GM18498 (cell line): ENCODE results near the gene LIPM.
"Not testable (repeated sequence)": the region's sequence is repeated elsewhere in the genome, so short reads cannot be mapped to it uniquely, and the experiment has no call there.

Experiments used
- ATAC-seq: cut with Tn5 transposase; IDR thresholded peaks from one replicate; pipeline ENCODE4 v1.9.1; 2021; ENCODE audit warnings: mild to moderate bottlenecking, moderate library complexity; ENCODE audit not compliant: unreplicated experiment

The LIPM gene

GRCh38 chr10:88837632-88838031 lies 35.1 kb downstream of the LIPM start:
- ATAC-seq: not testable (repeated sequence)

DNA sequence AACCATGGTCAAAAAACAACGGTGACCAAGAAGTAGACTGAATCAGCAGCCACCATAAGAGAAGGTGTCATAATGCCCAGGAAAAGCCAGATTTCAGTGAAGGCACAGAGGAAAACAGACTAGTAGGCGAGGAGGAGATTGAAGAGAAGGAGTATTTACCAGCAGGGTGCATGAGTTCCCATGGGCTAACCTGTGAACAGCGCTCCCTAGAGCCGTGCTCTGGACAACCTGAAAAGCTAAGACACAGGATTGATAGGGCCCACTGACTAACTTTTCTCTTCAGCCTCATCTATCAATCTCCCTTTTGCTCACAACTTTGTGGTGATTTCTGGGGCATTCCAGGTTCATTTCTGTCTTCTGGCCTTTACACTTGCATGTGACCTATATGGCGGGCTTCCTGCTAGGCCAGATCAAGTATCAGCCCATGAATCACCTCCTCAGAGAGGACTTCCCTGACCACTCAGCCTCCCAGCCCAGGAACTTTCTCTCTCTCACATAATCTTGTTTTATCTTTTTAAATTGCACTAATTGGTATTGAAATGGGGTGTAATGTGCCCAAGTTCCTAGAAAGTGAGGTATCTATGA lies 36.3 kb downstream of the LIPM start:
- no peak for ATAC-seq

DNA sequence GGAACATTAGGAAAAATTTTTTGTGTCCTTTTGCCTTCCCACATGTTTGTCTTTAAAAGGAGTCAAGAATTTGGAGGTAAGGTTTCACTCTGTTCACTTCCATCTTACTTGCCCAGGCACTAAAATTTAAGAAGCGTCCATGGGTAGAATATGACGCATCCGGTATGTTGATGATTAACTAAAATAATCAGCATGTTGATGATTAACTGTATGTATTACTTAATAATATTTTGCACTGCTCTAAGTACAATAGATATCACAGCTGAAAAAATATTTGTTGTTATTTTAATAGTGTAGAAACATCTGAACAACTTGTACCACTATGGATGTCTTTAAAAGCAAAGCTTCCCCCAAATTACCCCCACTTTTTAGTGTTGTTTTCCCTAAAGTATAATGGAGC lies 37.6 kb downstream of the LIPM start:
- ATAC-seq: no peak

DNA sequence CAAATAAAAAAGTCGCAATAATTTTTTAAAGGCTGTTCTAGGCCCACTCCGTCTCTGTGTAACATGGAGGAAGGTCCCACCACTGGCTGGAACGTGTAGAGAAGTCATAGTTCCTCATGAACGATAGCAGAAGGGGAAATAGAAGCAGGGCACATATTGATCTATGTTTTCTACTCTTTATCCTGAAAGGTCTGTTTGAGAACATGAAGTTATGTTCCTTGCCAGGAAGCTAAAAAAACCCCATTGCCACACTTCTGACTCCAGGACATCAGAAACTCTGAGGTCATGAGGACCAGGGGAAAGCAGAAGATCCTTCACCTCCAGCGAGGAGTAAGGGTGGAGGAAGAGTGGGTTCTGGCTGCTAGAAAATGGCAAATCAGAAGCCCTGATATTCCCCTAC lies 38.4 kb downstream of the LIPM start:
- ATAC-seq: no peak

DNA sequence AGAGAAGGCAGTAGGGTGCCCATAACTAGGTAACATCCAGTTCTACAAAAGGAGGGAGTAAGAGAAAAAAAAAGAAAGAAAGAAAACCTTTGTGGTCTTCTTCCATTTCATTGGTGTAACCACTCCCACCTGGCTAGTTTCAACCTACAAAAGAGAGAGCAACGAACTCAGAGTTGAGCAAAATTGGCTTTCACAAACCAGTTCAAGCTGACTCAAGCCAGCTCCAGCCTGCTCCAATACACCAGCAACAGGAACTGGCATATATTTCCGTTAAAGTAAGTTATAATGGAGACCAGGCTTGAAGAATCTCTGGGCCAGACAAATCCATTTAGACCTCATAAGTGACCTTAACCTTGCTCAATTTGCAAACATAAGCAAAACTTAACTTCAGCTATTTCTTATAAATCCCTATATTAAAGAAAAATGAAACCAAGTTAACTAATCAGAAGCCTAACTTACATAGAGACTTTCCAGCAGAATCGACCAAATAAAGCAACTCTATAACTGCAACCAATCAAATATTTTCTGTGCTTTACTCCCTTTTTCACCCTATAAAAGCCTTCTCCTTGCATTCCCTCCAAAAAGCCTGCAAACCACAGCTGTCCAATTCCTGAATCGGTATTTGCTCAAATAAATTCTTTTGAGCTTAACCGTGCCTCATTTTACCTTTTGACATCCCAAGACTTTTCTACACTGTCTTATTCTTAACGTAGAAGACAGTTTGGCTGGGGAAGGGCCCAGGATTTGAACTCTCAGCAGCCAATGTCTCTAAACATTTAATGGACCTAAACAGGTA lies 39.0 kb downstream of the LIPM start:
- ATAC-seq: no peak

- no peak for ATAC-seq
These were observed 40.6 kb downstream of the LIPM start for GRCh38 chr10:88843171-88843570.

DNA sequence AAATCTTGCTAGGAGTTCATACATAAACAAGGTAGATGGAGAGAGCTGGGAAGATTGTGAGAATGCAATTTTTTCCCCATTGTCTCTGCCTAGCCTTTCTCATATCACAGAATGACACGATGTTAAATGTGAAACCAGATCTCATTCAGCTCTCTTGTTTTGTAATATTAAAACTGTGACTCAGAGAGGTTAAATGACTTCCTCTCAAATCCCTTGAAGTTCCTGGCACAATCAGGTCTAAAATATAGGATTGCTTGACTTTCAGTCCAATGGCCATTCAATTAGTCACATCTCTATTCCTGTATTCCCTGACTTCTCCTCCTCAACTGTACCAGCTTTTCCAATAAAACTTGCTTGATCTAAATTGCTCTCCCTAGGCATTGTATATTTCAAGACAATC lies 46.0 kb downstream of the LIPM start:
- ATAC-seq: no peak

- ATAC-seq: no peak
These were observed 46.7 kb downstream of the LIPM start for GRCh38 chr10:88849234-88849633.

GRCh38 chr10:88850712-88851111 lies 48.2 kb downstream of the LIPM start:
- no peak for ATAC-seq

GRCh38 chr10:88851706-88852105 lies 49.2 kb downstream of the LIPM start, which contains the start of gene ANKRD22:
ANKRD22 (minus strand) TSS chr10:88851844; CDS start chr10:88851607, 237 bp downstream.
- no peak for ATAC-seq

DNA sequence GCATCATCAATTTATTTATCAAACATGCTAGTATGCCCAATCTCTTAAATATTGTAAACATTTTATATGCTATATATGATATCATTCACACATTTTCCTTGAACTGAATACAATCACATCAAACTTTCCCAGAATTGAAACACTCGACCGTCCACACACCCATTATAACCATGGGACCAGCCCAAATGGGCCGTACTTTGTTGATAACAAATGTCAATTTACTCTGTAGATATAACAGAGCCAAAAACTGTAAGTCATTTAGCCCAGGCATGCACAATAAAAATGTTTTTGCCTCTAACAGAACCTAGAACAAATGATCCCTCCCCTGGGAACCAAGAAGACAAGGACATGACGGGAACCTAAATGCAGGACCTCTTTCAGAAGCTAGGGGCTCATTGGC lies 49.8 kb downstream of the LIPM start:
- no peak for ATAC-seq

GRCh38 chr10:88853155-88853881 lies 50.8 kb downstream of the LIPM start:
- ATAC-seq: no peak

DNA sequence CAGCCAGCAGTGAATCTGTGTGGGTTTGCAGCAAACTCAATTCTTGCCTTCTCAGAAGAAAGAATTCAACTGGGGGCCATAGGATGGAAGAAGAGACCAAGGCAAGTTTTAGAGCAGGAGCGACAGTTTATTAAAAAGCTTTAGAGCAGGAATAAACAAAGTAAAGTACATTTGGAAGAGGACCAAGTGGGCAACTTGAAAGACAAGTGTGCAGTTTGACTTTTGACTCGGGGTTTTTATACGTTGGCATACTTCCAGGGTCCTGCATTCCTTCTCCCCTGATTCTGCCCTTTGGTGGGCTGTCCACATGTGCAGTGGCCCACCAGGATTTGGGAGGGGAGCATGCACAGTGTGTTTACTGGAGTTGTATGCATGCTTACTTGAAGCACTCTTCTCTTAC lies 52.2 kb downstream of the LIPM start:
- no peak for ATAC-seq

DNA sequence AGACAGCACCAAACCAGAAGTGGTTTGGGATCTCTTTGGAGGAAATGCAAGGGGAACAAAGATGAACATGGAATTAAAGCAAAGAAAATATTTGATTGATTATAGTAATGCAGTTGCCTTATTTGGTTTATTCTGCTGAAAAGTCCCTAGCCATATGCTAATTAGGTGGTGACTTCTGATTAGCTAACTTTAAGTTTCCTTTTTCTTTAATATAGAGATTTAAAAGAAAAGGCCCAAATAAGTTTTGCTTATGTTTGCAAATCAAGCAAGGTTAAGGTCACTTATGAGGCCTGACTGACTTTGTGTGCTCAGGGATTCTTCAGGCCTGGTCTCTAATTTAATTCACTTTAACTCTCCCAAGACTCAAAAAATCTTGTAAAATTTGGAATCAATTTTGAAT lies 55.3 kb downstream of the LIPM start:
- no peak for ATAC-seq

DNA sequence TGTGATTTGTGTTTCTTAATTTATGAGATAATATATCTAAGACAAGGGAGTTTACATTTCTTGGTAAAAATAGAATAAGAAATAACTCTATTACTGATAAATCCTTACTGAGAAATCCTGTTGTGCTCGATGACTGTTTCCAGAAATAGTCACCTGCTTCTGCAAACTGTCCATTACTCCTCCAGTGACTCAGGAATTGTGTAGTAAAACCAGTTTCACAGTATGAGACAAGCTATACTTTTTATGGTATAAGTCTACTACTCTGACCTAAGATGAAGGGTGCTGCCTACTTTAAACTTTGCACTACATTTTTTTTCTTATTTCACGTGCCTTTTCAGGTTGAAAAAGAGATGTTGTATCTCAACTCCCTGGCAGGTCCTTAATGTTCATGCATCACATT lies 56.0 kb downstream of the LIPM start:
- no peak for ATAC-seq

GRCh38 chr10:88861036-88861435 lies 58.5 kb downstream of the LIPM start:
- no peak for ATAC-seq

DNA sequence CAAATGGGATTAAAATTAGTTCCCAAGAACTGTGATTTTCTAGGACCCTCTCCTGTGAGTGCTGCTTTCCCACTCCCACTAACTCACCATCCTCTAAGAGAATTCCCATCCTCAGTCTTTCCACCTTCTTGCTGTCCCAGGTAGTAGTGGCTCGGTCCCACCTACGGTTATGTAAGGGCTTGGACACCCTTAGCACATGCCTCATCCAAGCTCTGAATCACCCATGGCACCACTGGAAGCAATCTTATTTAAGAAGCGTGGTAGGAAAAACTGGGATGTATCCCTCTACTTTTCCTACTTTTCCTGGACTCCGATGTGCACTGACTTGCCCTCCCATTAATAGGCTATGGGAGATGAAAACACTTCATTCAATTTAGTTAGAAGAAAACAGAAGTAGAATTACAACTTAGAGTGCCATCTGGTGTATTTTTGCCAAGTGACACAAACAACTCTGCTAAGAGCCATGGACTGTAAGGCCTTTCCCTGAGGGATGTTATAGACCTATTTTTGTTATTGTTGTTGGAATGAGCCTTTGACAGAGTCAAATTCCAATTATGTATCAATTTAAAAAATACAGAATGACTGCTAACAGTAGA lies 62.8 kb downstream of the LIPM start:
- no peak for ATAC-seq

GRCh38 chr10:88866454-88866853 lies 63.9 kb downstream of the LIPM start:
- ATAC-seq: no peak

DNA sequence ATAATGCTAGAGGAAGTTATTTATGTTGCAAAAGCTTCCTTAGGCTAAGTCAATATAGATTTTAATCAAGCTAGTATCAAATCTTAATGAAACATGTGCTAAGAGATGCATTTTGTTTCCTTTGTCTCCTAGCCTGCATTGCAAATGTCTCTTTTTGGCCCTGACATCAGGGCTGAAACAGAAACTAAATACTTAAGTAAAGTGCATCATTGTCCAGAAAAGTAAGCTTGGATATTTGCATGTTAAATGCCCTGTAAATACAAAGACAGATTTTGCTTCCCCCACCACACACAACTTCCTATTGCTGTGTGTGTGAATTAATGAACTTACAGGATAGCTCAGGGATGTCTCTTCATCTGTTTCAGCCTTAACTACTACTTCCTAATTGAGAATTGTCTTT lies 67.6 kb downstream of the LIPM start:
- ATAC-seq: peak; percentile 65
